K562 (cell line): Measurements from ENCODE around the gene KCNJ9. TPM values are rescaled to one million over a fixed set of nuclear protein-coding genes. Genes with fewer than 3 reads are reported as not detected.
A peak's percentile ranks its signal among the peaks of the same experiment; 100 is the strongest.

Experiments used
- ATAC-seq: fragments of 200-7000 bp; cut with Tn5 transposase; 3 replicates; pipeline ENCODE4 v1.9.1; 2020; ENCODE audit warnings: moderate library complexity
- BruUV-seq: library from RNA; stranded (reverse); fragments of 400-500 nt; replicated peaks from 2 replicates; lab custom pipeline; 2021; lab: Mats Ljungman, UMichigan
- CTCF ChIA-PET: fragments of 300-600 bp; formaldehyde crosslinking; extraction: SDS; loops from one replicate; lab custom pipeline; 2021; ENCODE audit warnings: low intra/inter-chr PET ratio; lab: Yijun Ruan, JAX
- POLR2A ChIA-PET: fragments of 300-600, 350-650 bp; sonication (Branson Sonifier 250); formaldehyde crosslinking; extraction: SDS; loops from one replicate; lab custom pipeline; 2021; ENCODE audit warnings: antibody characterized with exemption, inconsistent platforms; lab: Yijun Ruan, JAX
- DNase-seq, 4 experiments: peaks; one replicate each; pipeline versions ENCODE4 v3.0.0 to v3.0.0-alpha.2; 2011 to 2018; ENCODE audit warnings: low spot score in 3 of 4, mixed read lengths in 3 of 4; ENCODE audit errors: extremely low read depth in 1 of 4
- FAIRE-seq: peaks from 2 replicates; lab custom pipeline; 2011; peaks lifted over from hg19 to GRCh38; lab: Jason Lieb, UNC
- H2AFZ ChIP-seq: 2 replicates; pipeline ENCODE4 v1.6.0; 2011; ENCODE audit warnings: low read depth, low read length, control low read depth, inconsistent platforms
- H3K27ac ChIP-seq: fragments of 200-600 bp; 3 replicates; pipeline ENCODE4 v1.8.0; 2011; ENCODE audit warnings: low read depth, mild to moderate bottlenecking, control low read depth, inconsistent platforms, low read length, moderate library complexity, mixed read lengths; ENCODE audit errors: extremely low read depth
- H3K27me3 ChIP-seq, 2 experiments: fragments of 300-600 bp in 1 of 2; 2 replicates in 1 of 2; 3 replicates in 1 of 2; pipeline versions ENCODE4 v1.6.0 to v1.8.0; 2011; ENCODE audit warnings: inconsistent platforms in 2 of 2, low read length in 2 of 2, mild to moderate bottlenecking in 1 of 2, mixed read lengths in 1 of 2, moderate library complexity in 1 of 2; ENCODE audit not compliant: control insufficient read depth in 2 of 2, insufficient read depth in 2 of 2
- H3K36me3 ChIP-seq: fragments of 300-600 bp; 3 replicates; pipeline ENCODE4 v1.8.0; 2011; ENCODE audit warnings: mild to moderate bottlenecking, low read length, inconsistent platforms; ENCODE audit not compliant: control insufficient read depth, insufficient read depth
- H3K4me1 ChIP-seq, 2 experiments: fragments of 200-600 bp in 1 of 2; replicated peaks in 1 of 2; 2 replicates in 1 of 2; 3 replicates in 1 of 2; pipeline versions ENCODE4 v1.5.1 to v1.8.0; 2011; ENCODE audit warnings: inconsistent platforms in 2 of 2, low read length in 2 of 2, mild to moderate bottlenecking in 1 of 2, mixed read lengths in 1 of 2, moderate library complexity in 1 of 2; ENCODE audit not compliant: control insufficient read depth in 2 of 2, insufficient read depth in 2 of 2
- H3K4me2 ChIP-seq: 2 replicates; pipeline ENCODE4 v1.6.1; 2011; ENCODE audit warnings: low read length, control low read depth, inconsistent platforms, mixed read lengths; ENCODE audit not compliant: insufficient read depth
- H3K4me3 ChIP-seq: fragments of 200-600 bp; sonication (generic), shearing (Covaris generic); 2 replicates; pipeline ENCODE4 v1.5.1; 2016; ENCODE audit warnings: control low read depth, inconsistent platforms
- H3K79me2 ChIP-seq: fragments of 200-600 bp; 3 replicates; pipeline ENCODE4 v1.8.0; 2011; ENCODE audit warnings: low read length, inconsistent platforms; ENCODE audit not compliant: control insufficient read depth, insufficient read depth
- H3K9ac ChIP-seq, 2 experiments: 2 replicates each; pipeline versions ENCODE4 v1.6.0 to v1.6.1; 2011; ENCODE audit warnings: low read depth in 2 of 2, low read length in 2 of 2, control low read depth in 1 of 2, inconsistent platforms in 1 of 2, mild to moderate bottlenecking in 1 of 2, mixed read lengths in 1 of 2; ENCODE audit not compliant: insufficient read depth in 1 of 2
- H3K9me1 ChIP-seq: one replicate; pipeline ENCODE4 v1.6.0; 2011; ENCODE audit warnings: inconsistent platforms, mild to moderate bottlenecking, low read length, moderate library complexity; ENCODE audit not compliant: control insufficient read depth, insufficient read depth
- H3K9me3 ChIP-seq: replicated peaks from 2 replicates; pipeline ENCODE4 v1.5.1; 2011; ENCODE audit warnings: low read depth, low read length, inconsistent platforms; ENCODE audit not compliant: control insufficient read depth, insufficient read depth
- H4K20me1 ChIP-seq: replicated peaks from 2 replicates; pipeline ENCODE4 v1.6.1; 2011; ENCODE audit warnings: low read length, inconsistent platforms, mixed read lengths; ENCODE audit not compliant: control insufficient read depth, insufficient read depth
- ADNP ChIP-seq: fragments of 200-800 bp; sonication (Bioruptor generic); IDR thresholded peaks from 2 replicates; pipeline ENCODE4 v1.6.1; 2016; ENCODE audit warnings: missing genetic modification characterization, missing compliant biosample characterization
- ATF6 ChIP-seq: sonication (generic); formaldehyde crosslinking; IDR thresholded peaks from 2 replicates; pipeline ENCODE4 v1.4.0; 2020; ENCODE audit warnings: mild to moderate bottlenecking, missing genetic modification reagents
- CTBP1 ChIP-seq: fragments of 450-650 bp; IDR thresholded peaks from 2 replicates; pipeline ENCODE4 v1.6.1; 2016; ENCODE audit warnings: borderline replicate concordance
- CXXC5 ChIP-seq: fragments of 250-450 bp; sonication (Bioruptor Pico); IDR thresholded peaks from 2 replicates; pipeline ENCODE4 v1.8.0; 2022; ENCODE audit warnings: inconsistent platforms, mild to moderate bottlenecking, moderate library complexity
- E2F1 ChIP-seq: sonication (generic); formaldehyde crosslinking; IDR thresholded peaks from 2 replicates; pipeline ENCODE4 v1.8.1; 2023; ENCODE audit warnings: mild to moderate bottlenecking, missing genetic modification reagents, moderate library complexity
- L3MBTL2 ChIP-seq: fragments of 450-650 bp; IDR thresholded peaks from 2 replicates; pipeline ENCODE4 v1.6.1; 2016; ENCODE audit warnings: mild to moderate bottlenecking, moderate library complexity
- NCOR1 ChIP-seq: fragments of 450-650 bp; IDR thresholded peaks from 2 replicates; pipeline ENCODE4 v1.6.1; 2016; ENCODE audit warnings: mild to moderate bottlenecking, moderate library complexity
- PHTF2 ChIP-seq: fragments of 250-450 bp; sonication (Bioruptor Pico); IDR thresholded peaks from 2 replicates; pipeline ENCODE4 v1.5.0; 2021; ENCODE audit warnings: mild to moderate bottlenecking
- POLR2A ChIP-seq: fragments of 450-650 bp; conservative IDR thresholded peaks from 2 replicates; pipeline ENCODE4 v1.6.1; 2016
- SMC3 ChIP-seq: conservative IDR thresholded peaks from 2 replicates; pipeline ENCODE4 v1.6.1; 2011; ENCODE audit warnings: low read depth, low read length, improper control_type of control experiment; ENCODE audit not compliant: insufficient read depth
- ZBED1 ChIP-seq: IDR thresholded peaks from 2 replicates; pipeline ENCODE4 v1.6.1; 2014
- ZBTB2 ChIP-seq: fragments of 450-650 bp; IDR thresholded peaks from 2 replicates; pipeline ENCODE4 v1.6.1; 2016; ENCODE audit warnings: antibody characterized with exemption
- ZNF121 ChIP-seq: sonication (generic); formaldehyde crosslinking; conservative IDR thresholded peaks from 2 replicates; pipeline ENCODE4 v1.8.0; 2022; ENCODE audit warnings: missing genetic modification reagents
- ZNF146 ChIP-seq: IDR thresholded peaks from one replicate; pipeline ENCODE4 v1.6.1; 2018; ENCODE audit warnings: missing compliant biosample characterization; ENCODE audit not compliant: unreplicated experiment
- ZNF764 ChIP-seq: fragments of 250-450 bp; sonication (Bioruptor Pico); IDR thresholded peaks from 2 replicates; pipeline ENCODE4 v1.4.0; 2020; ENCODE audit warnings: low read depth, mild to moderate bottlenecking, moderate library complexity
- WGBS: fragments of 100-300 bp; shearing (Covaris generic); methylation state at CpG from one replicate; pipeline ENCODE4 v1.1.6; 2016; ENCODE audit warnings: low coverage, mixed read lengths; ENCODE audit not compliant: insufficient coverage; ENCODE audit errors: missing lambda C conversion rate; 5-methylcytosine and 5-hydroxymethylcytosine counted together
- in situ Hi-C: fragments of 300-500 bp; cut with MboI; formaldehyde crosslinking; loops from 4 replicates; pipeline ENCODE4 v1.15.0; 2018; ENCODE audit warnings: inconsistent platforms, mixed read lengths
- intact Hi-C: fragments of 100-400 bp; cut with micrococcal nuclease; formaldehyde crosslinking; loops from 2 replicates; pipeline ENCODE4 v1.14.2; 2022
- polyA plus RNA-seq, 8 experiments: library from polyadenylated mRNA; depleted of rRNA in 4 of 8; stranded (reverse) in 5 of 8; unstranded in 3 of 8; fragments of >200 nt; fragmentation: Nextera tagmentation in 2 of 8; fragmentation: Illumina TruSeq in 1 of 8; extraction: Ambion mirVana in 2 of 8; extraction: Trizol in 1 of 8; gene quantifications; 2 replicates each; pipeline versions ENCODE4 v1.2.1 to v1.2.3, GENCODE V29; 2011 to 2014; ENCODE audit warnings: inconsistent platforms in 1 of 8, missing spikeins in 1 of 8
- total RNA-seq, 7 experiments: library from RNA; depleted of rRNA in 6 of 7; stranded (reverse); fragments of >200 nt in 6 of 7; fragmentation: Illumina TruSeq in 2 of 7; extraction: Trizol in 2 of 7; gene quantifications; 2 replicates each; pipeline versions ENCODE4 v1.2.1 to v1.2.3, GENCODE V29; 2011 to 2021; ENCODE audit warnings: low replicate concordance in 1 of 7

KCNJ9 gene
- total and polyA plus RNA-seq, 9 of the 15 experiments (the other 6 are each of a cell fraction or from before 2014, with no cell fraction given): not detected

- TF ChIP-seq ZNF764 (CRISPR knock-in tag) (no peak), ZBTB2 (no peak), POLR2A (no peak), CXXC5 (CRISPR knock-in tag) (no peak), NCOR1 (no peak)
These were observed 3.9 kb upstream of the KCNJ9 start (continued) for GRCh38 chr1:160077486-160077885.

GRCh38 chr1:160078512-160079195 lies 2.7 kb upstream of the KCNJ9 start:
- peaks cover 13 to 43% of the 10 kb centered on the region in 2 experiments; a peak in 4 of 5 replicates for H3K27me3 ChIP-seq
- H4K20me1 ChIP-seq: no peaks in the 10 kb centered on the region
- ChIA-PET CTCF (interaction anchor here (0.7 to 1.7 kb wide), 5 partner anchors 21 to 142 kb away, joined by 3 to 7 read pairs (median 4); no protein-coding TSS in a partner anchor), POLR2A (interaction anchor here (0.7 to 2.1 kb wide), 7 partner anchors 9 to 20 kb away, joined by 3 to 8 read pairs (median 4); partner anchors contain the start of genes IGSF8 and KCNJ10)
- no peak overlapping the region for H3K27ac ChIP-seq
- ATAC-seq (peak; percentile 99), FAIRE-seq (peak; percentile 78), DNase-seq (peak; percentile 67 to 82 (median 78))
- H3K4me2 ChIP-seq: no peak overlapping the region
- H3K9me3 ChIP-seq: no peaks in the 10 kb centered on the region
- 0% methylated on average over 8 of the region's 8 CpGs for WGBS
- no peaks in the 10 kb centered on the region for H3K9me1 ChIP-seq
- no peak overlapping the region for H3K9ac ChIP-seq
- peaks cover 0 to under 1% of the 10 kb centered on the region in 2 experiments; a peak in 1 of 5 replicates for H3K4me1 ChIP-seq
- BruUV-seq: no TSS peak
- H2AFZ ChIP-seq: no peak overlapping the region
- H3K36me3 ChIP-seq: no peaks in the 10 kb centered on the region
- intact Hi-C loops (loop anchor here (1.0 kb wide), 1 partner anchor 32 kb away; no protein-coding TSS in a partner anchor), in situ Hi-C loops (no loop called here)
- no peaks in the 10 kb centered on the region for H3K79me2 ChIP-seq
- no peak overlapping the region for H3K4me3 ChIP-seq
- TF ChIP-seq SMC3: peak; percentile 74
- TF ChIP-seq ZNF146 (CRISPR knock-in tag): no peak
- no peak for TF ChIP-seq PHTF2
- TF ChIP-seq ZBED1: no peak
- TF ChIP-seq CTBP1: peak; percentile 84
- no peak for TF ChIP-seq ATF6 (CRISPR knock-in tag)
- TF ChIP-seq L3MBTL2: no peak
- TF ChIP-seq ZNF121 (CRISPR knock-in tag): no peak
- no peak for TF ChIP-seq E2F1
- TF ChIP-seq ADNP (tag): no peak
